ENCODE measurements around the gene PTPRM.

- TF ChIP-seq CTCF (IDR thresholded peaks at IDR 0.05) = no peak
- TF ChIP-seq POLR2A (IDR thresholded peaks at IDR 0.05) = no peak
- TF ChIP-seq POLR2AphosphoS5 (IDR thresholded peaks at IDR 0.05) = no peak
Observed at GRCh38 chr18:8349608-8350323, 782.6 kb downstream of the PTPRM start.

Data from gastroesophageal sphincter (tissue), 3 donors.